H7 (cell line): Measurements from ENCODE around the gene COBL. TPM values are rescaled to one million over a fixed set of nuclear protein-coding genes. Genes with fewer than 3 reads are reported as not detected.

Experiments
- DNase-seq: peaks from one replicate; pipeline ENCODE4 v3.0.0; 2012
- H3K27me3 ChIP-seq: 2 replicates; pipeline ENCODE4 v1.6.0; 2011; ENCODE audit warnings: mild to moderate bottlenecking, low read length; ENCODE audit not compliant: control insufficient read depth, insufficient read depth
- H3K36me3 ChIP-seq: replicated peaks from 2 replicates; pipeline ENCODE4 v1.5.1; 2011; ENCODE audit warnings: low read length; ENCODE audit not compliant: control insufficient read depth, insufficient read depth
- H3K4me3 ChIP-seq: 2 replicates; pipeline ENCODE4 v1.5.1; 2011; ENCODE audit warnings: low read depth, mild to moderate bottlenecking, control low read depth, low read length, moderate library complexity; ENCODE audit not compliant: insufficient read depth
- total RNA-seq: library from RNA; depleted of rRNA; stranded (reverse); fragments of >200 nt; shearing (Covaris generic); gene quantifications from 2 replicates; pipeline ENCODE4 v1.2.3, GENCODE V29; 2014

COBL gene
- total RNA-seq, 1 experiment from 2014 or later: 4.6 TPM

DNA sequence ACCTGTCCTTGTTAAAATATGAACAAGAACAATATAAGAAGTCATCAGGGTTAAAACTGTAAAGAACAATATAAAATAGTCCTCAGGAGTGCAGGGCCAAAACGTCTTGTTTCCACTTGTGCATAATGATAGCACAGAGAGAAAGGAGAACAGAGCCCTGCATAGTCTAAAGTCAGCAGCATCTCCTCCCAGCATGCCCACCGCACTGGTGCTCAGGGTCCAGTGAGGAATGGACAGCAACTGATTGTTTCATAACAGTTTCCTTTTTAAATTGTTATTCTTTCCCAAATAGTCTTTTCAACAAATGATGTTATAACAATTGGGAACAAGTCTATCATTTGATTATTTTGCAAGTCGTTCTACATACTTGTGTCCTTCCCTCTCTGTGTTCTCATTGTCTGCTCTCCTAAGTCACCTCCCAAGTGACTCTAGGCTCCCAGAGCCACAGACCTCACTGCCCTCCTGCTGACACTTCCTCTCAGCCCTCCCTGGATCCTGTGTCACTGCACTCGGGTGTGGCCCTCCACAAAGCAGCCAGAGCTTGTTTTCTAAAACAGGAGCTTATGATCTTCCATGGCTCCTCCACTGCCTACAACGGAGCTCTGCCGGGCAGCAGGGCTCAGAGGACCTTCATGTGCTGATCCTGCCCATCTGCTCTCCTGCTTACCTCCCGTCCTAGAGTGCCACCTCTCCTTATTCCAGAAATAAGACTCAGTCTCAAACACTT is 27.6 kb downstream of the COBL start:
- DNase-seq: no peak
- Histone ChIP-seq H3K4me3 (no peak overlapping the region), H3K27me3 (no peaks in the 10 kb centered on the region), H3K36me3 (no peaks in the 10 kb centered on the region)

DNA sequence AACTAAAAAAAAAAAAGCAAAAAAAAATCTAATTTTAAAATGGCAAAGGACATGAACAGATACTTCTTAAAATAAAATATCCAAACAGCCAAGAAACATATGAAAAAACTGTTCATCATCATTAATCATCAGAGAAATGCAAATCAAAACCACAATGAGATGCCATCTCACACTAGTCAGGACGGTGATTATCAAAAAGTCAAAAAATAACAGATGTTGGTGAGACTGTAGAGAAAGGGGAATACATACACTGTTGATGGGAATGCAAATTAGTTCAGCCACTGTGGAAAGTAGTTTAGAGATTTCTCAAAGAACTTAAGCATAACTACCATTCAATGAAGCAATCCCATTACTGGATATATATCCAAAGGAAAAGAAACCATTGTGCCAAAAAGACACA is 30.2 kb downstream of the COBL start:
- H3K27me3 ChIP-seq: no peaks in the 10 kb centered on the region
- H3K4me3 ChIP-seq: no peak overlapping the region
- H3K36me3 ChIP-seq: no peaks in the 10 kb centered on the region
- no peak for DNase-seq

DNA sequence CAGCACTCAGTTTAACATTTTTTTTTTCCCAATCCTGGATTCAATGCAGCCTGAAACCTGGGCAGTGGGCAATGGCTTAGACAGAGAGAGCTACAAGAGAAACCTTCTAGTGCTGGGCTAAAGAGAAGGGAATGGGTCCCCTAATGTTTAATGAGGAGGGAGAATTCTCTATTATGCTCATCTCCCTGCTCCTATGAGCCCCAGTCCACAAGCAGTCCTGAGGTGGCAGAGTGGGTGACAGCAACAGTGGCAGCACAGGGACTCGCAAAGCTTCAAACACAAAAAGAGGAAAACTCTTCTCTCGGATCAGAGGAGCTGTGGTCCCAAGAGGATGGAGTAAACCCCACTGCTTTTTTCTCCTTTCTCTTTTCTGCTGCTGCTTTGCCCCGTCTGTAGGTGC is 36.5 kb downstream of the COBL start:
- Histone ChIP-seq H3K27me3 (no peaks in the 10 kb centered on the region), H3K4me3 (no peak overlapping the region), H3K36me3 (no peaks in the 10 kb centered on the region)
- DNase-seq: no peak

DNA sequence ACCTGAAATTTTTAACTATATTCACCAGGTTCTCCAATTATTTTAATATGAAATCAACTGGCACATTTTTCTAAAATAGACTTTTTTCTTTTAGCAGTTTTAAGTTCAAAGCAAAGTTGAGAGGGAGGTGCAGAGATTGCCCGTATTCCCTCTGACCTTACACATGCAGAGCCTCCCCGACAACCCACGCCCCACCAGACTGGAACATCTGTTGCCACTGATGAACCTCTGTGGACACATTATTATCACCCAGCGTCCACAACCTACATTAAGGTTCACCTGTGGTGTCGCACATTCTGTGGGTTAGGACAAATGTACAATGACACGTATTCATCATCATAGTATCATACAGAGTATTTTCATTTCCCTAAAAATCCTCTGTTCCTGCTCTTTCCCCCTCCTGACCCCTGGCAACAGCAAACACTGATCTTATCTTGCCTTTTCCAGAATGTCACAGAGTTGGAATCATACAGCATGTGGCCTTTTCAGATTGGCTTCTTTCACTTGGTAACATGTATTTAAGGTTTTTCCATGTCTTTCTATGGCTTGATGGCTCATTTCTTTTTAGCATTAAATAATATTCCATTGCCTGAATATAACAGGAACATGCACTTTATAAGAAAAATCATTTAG is 37.1 kb downstream of the COBL start:
- Histone ChIP-seq H3K27me3 (no peaks in the 10 kb centered on the region), H3K36me3 (no peaks in the 10 kb centered on the region), H3K4me3 (no peak overlapping the region)
- DNase-seq: no peak

DNA sequence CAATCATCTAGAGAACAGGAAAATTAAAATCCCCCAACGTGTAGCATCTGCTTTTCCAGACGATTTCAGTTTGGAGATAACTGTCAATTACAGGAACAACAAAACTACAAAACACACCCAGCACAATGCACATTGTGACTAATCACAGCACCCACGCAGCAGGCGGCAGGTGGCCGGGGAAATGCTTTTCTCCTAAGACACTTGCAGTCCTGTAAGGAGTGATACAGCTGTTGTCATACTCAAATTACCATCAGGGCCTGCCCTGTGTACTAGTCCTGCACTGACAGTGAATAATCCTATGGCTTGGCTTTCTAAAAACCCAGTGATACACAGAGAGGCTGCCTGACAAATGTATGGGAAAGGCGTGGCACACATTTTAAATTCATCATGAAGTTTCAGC is 37.8 kb downstream of the COBL start:
- Histone ChIP-seq H3K27me3 (no peaks in the 10 kb centered on the region), H3K4me3 (no peak overlapping the region), H3K36me3 (no peaks in the 10 kb centered on the region)
- no peak for DNase-seq

DNA sequence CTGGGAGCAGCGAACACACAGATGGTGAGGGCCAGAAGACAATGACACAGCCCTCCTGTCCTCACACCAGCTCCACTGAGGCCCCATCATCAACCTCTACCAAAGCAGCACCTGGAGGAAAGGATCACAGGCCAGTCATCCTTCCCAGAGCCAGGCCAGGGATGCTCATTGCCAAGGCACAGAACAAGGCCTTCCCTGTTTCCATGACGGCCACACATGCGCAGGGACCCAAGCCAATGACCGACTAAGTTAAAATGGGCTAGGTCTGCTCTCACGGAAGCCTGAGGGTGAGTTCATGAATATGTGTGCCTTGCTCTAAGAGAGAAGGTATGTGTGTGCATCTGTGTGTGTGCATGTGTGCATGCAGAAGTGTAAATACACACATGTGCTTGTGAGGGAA is 39.6 kb downstream of the COBL start:
- no peak overlapping the region for H3K4me3 ChIP-seq
- no peaks in the 10 kb centered on the region for H3K36me3 ChIP-seq
- no peak for DNase-seq
- H3K27me3 ChIP-seq: no peaks in the 10 kb centered on the region

DNA sequence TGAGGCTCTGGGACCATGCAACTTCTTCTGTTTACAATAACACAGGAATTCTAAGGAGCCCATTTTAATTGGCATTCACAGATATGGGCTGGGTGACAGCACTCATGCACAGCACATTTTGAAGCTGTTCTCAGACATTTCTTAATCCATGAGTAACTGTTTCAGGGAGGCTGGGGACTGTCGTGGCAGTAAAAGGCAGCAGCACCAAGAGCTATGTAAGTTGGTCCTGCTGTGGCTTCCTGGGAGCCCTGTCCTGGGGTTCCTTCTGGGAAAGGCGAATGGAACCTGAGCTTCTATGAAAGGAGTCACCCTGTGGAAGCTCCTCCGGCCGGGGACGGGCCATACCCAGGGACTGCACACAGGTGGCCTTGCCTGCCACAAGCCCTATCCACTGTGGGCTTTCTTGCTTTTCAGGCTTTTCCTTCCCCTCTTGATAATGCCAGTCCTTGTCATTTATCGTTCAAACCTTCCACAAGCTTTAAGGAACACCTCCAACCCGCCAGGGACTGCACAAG is 40.5 kb downstream of the COBL start:
- no peaks in the 10 kb centered on the region for H3K36me3 ChIP-seq
- no peak overlapping the region for H3K4me3 ChIP-seq
- no peak for DNase-seq
- no peaks in the 10 kb centered on the region for H3K27me3 ChIP-seq

DNA sequence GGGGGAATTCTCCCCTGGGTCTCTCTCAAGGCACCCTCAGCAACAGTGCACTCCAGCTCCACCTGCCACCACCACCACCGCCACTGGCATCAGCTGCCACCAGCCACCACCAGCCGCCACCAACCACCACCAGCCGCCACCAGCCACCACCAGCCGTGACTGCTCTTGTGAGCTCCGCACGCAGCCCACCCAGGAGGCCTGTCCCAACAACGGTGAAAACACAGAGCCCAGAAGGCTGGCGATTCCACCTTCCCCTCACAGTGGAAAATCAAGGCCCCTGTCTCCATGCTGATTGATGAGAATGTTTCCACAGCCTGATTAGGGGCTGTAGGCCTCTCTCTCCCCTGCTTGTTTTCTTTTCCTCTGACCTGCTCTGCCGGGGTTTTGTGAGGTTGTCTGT is 41.1 kb downstream of the COBL start:
- no peaks in the 10 kb centered on the region for H3K36me3 ChIP-seq
- no peak overlapping the region for H3K4me3 ChIP-seq
- DNase-seq: no peak
- H3K27me3 ChIP-seq: no peaks in the 10 kb centered on the region

DNA sequence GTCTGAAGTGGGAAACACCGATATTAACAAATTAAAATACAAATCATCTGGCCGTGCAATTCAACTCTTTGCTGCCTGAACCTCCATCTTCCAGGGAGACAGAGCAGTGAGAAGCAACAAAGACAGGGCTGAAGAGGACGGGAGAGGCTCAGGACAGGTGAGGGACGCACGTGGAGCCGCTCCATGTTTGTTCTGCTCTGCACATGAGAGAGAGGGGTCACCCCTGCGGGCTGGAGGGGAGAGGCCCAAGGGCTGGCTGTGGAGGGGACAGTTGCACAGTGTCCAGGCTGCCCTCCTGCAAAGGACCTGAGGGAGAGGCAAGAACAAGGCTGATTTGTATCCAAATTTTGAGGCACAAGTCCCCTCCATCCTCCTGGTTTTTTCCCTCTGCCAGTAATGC is 41.7 kb downstream of the COBL start:
- DNase-seq: no peak
- Histone ChIP-seq H3K27me3 (no peaks in the 10 kb centered on the region), H3K4me3 (no peak overlapping the region), H3K36me3 (no peaks in the 10 kb centered on the region)

DNA sequence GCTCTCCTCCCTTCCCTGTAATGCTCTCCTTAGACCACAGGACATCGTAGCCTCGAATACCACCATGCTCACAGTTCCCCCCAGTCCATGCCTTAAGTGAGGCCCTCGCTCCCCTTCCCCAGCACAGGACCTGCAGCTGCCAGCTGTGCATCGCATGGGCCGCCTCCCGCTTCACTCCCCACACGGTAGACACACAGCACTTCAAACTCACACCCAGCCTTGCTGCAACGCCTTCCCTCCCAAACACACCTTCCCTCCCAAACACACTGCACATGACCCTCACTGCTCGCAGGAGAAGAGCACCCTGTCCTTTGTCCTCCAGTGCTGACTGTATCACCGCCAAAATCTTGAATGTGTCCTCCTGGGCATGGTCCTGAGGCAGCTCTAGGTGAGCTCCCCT is 42.6 kb downstream of the COBL start:
- Histone ChIP-seq H3K27me3 (no peaks in the 10 kb centered on the region), H3K4me3 (no peak overlapping the region), H3K36me3 (no peaks in the 10 kb centered on the region)
- no peak for DNase-seq

DNA sequence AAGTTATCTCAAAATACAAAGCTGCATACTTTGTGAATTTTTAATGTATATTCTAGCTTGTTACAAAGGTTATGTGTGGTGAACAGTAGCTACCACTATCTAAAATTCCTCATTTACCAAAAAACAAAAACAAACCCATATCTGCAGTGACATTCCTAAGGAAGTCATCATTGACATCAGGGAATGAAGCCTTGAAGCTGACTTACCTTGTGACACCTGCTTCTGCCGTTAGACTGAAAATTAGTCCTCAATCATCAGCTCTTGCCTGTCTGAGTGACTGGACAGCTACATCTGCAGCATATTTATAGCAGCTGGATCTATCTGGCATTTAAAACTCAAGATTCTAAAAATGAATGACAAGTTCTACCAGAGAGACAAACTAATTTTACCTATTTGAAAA is 43.2 kb downstream of the COBL start:
- no peaks in the 10 kb centered on the region for H3K36me3 ChIP-seq
- H3K4me3 ChIP-seq: no peak overlapping the region
- no peaks in the 10 kb centered on the region for H3K27me3 ChIP-seq
- DNase-seq: no peak

DNA sequence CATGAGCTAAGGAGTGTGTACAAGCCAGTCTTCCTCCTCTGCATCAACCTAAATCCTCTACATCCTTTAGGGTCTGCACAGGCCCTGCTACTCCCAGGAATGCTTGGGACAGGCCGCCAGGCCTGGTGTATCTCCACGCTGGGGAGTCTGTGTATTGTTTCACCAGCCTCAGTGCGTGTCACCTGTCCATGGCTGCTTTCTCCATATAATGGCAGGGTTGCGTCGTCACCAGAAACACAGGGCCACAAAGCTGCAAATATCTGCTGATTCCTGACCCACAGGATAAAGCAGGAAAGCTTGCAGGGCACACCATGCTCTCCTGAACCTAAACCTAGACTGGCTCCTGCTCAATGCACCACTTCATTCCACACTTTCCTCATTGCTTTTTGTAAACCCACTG is 45.6 kb downstream of the COBL start:
- no peak for DNase-seq

DNA sequence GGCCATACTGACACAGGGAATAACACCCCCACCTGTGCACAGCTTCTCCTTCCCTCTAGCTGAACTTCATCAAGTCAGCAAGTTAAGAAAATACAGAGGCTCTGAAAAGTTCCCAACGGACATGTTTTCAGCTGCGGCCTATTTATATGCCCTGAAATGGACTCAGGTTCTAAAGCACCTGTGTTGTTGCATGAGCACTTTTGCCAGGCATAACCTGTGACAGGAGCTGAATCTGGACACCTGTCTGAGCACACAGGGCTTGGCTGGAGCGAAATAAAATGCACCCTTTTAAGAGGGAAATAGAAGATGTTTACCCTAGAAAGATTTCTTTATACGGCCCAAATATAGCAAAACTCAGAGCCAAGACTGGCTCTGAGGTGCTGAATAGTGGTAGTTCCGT is 46.7 kb downstream of the COBL start:
- Histone ChIP-seq H3K27me3 (no peaks in the 10 kb centered on the region), H3K4me3 (no peak overlapping the region), H3K36me3 (no peaks in the 10 kb centered on the region)
- DNase-seq: no peak

More for the DNA sequence above, 45.6 kb downstream of the COBL start:
- no peak overlapping the region for H3K4me3 ChIP-seq
- H3K36me3 ChIP-seq: no peaks in the 10 kb centered on the region
- H3K27me3 ChIP-seq: no peaks in the 10 kb centered on the region

DNA sequence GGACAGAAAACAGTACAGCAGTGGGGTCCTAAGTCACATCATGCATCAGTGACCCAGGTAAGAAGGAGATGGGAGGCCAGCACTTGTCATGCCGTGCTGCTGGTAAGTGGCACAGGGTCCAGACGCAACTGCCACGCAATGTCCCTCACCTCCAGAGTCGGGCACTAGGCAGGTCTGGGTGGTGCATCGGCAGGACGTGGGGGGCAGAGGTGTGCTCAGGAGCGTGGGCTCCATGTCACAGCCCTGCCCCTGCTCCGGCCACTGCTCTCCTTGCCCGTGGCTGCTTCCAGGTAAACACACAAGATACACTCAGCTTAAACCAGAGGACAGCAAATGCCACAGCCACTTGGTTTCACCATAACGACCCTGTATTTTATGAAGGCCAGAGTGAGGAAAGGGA is 47.3 kb downstream of the COBL start:
- Histone ChIP-seq H3K4me3 (no peak overlapping the region), H3K36me3 (no peaks in the 10 kb centered on the region), H3K27me3 (no peaks in the 10 kb centered on the region)
- no peak for DNase-seq

DNA sequence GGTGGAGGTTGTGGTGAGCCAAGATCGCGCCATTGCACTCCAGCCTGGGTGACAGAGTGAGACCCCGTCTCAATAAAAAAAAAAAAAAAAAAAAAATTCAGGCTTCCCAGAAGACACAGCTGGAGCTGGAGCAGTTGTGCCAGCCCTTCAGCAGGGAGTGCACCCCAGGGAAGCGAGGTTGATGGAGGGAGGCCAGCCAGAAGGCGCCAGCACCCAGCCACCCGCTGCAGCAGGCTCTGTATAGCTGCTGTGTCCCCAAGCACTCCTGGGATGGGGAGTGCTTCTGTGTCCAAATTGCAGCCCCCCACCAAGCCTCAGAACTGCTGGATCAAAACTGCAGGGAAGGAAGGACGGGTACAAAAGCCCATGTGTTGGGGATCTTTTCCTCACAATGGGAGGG is 47.8 kb downstream of the COBL start:
- DNase-seq: no peak
- no peaks in the 10 kb centered on the region for H3K27me3 ChIP-seq
- no peak overlapping the region for H3K4me3 ChIP-seq
- no peaks in the 10 kb centered on the region for H3K36me3 ChIP-seq
